ENCODE measurements around the gene LAD1.
A peak's percentile ranks its signal among the peaks of the same experiment; 100 is the strongest.

Gene LAD1

DNA sequence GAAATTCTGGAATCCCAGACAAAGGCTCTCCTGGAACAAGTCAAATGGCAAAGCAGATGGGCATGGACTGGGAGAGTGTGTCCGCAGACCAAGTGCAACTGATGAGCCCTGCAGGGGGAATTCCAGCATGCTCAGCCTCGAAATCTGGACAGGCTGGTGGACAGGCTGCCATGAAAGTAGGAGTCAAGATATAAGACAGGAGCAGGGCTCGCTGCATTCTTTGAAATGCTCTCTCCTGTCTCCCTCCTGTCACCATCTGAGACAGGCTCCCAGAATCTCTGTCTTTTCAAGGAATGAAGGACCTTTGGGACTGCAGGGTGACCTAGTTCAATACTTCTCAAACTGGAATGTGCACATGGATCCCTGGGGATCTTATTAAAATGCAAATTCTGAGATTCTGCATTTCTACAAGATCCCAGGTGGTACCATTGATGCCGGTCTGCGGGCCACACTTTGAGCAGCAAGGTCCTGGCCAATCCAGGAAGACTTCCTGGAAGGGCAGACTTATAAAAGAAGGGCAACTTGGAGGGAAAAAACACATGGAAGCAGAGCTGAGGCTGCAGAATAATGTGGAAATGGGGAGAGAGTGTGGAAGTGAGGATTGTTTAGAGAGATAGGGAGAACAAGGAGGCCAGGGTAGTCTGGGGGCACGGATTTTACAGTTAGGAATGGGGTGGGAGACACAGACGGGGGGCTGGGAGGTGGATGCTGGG lies 51.5 kb downstream of the LAD1 start:
- no peak for DNase-seq (ENCODE audit: low spot score)

DNA sequence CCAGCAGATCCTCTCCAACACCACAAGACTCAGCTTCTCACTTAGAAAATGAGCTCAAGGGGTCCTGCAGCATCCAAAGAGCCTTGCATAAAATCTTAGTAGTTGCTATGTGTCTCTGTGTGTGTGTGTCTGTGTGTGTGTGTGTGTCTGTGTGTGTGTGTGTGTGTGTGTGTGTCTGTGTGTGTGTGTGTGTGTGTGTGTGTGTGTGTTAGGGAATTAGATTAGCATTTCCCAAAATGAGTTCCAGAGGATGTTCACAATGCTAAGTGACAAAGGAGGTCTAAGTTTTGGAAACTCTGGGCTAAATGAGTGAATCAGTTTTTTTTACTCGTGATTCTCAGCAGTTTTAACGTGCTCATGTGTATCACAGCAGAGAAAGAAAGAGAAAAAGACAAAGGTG lies 52.1 kb downstream of the LAD1 start:
- DNase-seq (ENCODE audit: low spot score): no peak

DNA sequence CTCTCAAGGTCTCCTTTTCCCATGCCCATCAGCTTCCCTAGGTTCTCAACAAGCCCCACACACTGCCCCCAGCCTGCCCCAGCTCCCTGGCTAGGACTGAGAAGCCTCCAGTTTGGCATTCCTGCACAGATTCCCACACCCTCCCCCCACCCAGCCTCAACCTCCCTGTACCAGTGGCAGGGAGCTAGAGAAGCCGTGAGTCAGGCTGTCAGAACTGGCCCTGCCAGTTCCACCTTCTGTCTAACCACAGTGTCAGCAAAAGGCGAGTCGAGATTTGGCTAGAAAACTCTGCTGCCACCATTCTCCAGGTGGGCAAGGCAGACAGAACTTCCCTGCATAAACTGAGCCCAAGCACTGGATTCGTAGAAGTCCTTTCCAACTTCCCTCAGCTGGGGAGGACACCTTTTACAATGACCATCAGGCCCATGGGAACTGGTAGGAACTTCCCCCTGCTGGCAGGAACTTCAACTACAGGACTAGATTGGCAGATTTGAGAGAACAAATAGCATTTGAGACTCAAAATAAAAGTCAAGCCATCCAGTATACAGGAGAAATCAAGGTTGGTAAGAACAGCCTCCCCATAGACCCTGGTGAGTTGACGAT lies 52.7 kb downstream of the LAD1 start:
- peak; percentile 60 for DNase-seq (ENCODE audit: low spot score)

DNA sequence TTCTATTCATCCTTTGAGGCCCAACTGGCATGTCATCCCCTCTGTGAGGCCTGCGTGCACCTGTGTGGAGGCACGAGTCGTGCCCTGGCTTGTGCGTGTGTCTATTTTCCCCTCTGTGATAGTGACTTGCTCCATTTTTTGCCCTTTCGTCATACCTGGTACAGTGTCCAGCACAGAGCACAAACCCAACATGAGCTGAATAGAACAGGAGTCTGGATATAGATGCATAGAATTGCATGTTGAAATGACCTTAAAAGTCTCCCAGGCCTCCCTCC lies 54.1 kb downstream of the LAD1 start:
- DNase-seq (ENCODE audit: low spot score): no peak

DNA sequence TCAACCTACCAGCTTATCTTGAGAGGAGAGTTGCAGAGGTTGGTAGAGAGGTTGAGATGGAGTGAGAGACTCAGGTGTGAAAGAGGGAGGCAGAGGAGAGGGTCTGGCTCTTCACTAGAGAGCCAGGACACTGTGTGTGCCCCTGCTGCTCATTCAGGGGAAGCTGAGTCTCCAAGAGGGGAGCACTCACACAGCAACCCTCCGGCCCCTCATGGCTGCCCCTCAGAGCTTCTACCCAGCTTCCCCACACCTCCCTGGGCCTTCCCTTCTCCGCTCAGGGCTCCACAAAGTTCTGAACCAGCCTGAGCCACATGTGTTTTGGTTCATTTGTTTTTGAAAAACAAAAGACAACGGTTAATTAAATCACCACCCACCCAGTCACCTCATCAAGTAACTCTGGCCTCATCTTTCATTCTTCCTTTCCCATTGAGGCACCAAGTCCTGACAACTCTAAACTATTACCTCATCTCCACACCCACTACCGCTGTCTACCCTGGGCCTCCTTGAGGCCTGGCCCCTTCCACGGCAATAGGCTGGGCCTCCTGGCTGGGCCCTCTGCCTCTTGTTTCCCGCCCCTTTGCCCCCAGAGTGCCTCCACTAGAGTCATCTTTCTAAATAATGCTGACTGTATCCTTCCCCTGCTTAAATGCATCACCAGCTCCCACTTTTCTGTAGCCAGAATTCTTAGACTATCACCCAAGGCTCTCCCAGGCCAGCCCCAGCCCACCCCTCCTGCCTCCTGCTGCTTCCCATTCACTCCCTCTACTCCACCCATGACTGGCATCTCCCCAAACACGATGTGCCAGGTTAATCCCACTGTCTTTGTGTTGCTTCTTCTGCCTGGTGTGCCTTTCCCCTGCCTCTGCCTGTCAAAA lies 54.7 kb downstream of the LAD1 start:
- no peak for DNase-seq (ENCODE audit: low spot score)

DNA sequence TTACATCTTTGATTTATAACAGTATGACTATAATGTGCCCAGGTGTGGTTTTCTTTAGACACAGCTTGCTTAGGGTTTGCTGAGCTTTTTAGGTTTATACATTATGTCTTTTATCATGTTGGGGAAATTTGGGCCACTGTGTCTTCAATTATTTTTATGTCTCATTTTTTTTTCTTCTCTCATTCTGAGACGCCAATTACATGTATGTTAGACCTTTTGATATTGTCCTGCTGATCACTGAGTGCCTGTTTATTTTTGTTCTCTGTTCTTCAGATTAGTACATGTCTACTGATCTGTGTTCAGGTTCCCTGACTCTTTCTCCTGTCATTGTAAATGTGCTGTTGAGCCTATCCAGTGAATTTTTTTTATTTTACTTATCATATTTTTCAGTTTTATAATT lies 57.7 kb downstream of the LAD1 start:
- no peak for DNase-seq (ENCODE audit: low spot score)

DNA sequence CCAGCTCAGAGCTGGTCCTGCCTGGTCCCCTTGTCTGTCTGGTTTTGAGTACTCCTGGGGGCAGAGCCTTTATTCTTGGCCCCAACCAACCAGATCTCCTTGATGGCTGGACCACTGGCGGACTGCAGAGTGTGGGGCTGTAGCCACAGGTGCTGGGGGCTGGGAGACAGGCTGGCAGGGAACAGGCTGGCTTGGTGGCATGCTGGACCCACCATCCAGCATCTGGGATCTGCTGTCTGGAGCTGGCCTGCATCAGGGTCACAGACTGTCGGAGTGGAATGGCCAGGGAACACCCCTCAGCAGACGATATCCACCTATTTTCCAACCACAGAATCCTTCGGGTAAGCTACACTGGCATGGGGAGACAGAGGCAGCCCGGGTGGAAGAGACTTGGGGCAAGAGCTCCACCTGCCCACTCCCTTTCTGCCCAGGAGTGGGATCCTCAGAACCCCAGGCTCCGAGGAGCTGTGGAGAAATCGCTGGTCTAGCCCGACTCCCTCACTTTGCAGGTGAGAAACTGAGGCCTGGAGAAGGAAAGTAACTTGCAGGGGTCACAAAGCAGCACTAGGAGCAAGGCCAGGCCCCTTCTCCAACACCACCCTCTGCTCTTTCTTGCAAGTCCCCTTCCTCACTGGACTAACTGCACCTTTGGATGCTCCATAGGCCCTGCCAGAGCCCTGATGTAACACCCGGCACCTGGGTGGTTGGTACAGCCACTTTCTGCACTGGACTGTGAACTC lies 62.2 kb downstream of the LAD1 start:
- DNase-seq (ENCODE audit: low spot score): no peak

DNA sequence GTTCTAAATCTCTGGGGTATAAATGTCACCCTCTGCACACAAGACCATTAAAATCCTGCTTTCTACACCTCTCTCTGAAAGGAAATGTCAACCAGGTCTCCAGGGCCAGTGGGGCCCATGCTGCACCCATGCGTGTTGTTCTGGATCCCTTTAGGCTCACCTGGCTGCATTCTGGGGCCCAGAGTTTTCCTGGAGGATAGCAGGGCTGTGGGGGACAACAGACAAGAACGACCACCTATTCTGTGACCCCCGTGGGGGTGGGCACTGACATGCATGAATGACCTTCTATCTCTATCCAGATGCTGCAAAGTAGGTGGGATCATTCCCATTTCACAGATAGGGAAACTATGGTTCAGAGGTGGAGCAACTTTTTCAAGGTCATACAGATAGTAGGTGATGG lies 63.2 kb downstream of the LAD1 start:
- DNase-seq (ENCODE audit: low spot score): no peak

DNA sequence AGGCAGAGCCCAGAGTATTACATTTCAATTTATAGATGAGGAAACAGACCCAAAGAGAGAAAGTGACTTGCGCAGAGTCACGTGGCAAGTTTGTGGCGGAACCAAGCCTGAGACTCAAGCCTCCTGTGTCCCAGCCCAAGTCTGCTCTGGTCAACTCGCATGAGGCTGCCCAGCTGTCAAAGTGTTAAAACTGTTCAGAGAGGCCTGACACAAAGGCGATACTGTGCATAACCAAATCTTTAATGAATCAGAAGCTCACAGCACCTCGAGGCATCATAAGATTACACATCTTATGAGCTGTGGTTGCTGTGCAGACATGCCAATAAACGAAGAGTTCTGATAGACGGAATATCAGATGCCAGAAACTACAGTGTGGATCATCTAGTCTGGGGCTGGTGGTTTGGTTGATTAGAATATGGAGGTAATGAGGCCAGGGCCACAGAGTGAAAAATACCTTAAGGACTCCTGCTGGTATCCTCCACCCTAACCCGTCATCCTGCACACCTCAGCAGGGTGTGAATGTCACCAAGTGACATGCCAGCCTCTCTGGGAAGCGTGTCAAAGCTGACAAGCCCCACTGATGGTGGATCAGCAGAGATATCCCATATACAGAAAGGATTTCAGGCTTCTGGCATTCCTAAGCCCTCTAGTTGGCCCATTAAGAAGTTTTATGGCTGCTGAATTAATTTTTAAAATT lies 63.8 kb downstream of the LAD1 start:
- no peak for DNase-seq (ENCODE audit: low spot score)

DNA sequence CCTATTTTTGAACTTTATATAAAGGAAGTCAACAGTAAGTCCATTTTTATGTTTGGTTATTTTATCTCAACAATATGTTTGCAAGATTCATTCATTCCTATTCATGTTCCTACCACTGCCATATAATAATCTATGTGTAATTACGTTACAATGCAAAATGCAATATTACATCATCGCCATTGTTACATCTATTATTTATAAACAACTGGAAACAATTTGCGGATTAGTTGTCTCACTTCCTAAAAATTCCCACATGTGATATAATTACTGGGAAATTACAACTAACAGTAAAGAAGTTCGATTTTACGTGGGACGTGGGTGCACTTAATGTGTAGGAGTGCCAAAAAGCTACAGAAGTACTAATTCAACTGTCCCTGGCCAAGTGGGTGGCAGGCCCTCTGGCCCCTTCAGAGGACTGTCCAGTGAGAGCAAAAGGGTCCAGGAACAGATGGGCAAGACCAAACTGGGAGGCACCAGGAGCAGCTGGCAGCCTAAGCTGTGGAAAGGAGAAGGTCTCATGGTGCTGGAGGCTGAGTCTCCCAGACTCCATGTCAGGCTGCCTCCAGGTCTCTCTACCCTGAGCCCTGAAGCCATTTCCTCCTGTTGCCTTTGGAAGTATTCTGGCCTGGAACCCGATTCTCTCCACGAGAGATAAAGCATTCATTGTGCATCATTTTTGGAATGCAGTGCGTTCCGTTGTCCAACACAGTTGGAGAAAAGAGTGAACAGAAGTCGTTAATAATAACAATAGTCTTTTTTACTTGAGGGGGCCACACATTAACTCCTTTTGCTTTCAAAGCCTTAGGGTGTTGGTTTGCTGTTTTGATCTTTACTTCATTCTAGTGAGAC lies 64.6 kb downstream of the LAD1 start:
- DNase-seq (ENCODE audit: low spot score): no peak

DNA sequence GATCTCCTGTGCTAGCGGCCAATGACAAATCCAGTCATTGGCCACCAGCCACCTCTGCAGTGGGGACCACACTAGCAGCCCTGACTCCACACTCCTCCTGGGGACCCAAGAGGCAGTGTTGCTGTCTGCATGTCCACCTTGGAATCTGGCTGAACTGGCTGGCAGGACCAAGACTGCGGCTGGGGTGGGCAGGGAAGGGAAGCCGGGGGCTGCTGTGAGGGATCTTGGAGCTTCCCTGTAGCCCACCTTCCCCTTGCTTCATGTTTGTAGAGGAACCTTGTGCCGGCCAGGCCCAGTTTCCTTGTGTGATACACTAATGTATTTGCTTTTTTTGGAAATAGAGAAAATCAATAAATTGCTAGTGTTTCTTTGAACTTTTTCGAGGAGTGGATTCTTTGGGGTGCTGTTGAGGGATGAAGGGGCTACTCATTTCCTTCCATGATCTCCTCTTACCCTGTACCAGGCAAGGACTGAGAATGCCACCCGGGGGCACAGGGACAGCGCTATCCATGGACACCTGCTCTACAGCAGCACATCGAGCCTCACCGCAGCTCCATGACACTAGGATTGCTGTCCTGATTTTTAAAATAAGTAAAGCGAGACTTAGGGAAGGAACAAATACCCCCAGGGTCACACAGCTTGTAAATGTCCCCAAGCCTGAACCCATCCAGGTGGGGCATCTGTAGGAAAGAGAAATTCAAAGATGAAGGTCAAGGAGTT lies 66.3 kb downstream of the LAD1 start:
- no peak for DNase-seq (ENCODE audit: low spot score)

DNA sequence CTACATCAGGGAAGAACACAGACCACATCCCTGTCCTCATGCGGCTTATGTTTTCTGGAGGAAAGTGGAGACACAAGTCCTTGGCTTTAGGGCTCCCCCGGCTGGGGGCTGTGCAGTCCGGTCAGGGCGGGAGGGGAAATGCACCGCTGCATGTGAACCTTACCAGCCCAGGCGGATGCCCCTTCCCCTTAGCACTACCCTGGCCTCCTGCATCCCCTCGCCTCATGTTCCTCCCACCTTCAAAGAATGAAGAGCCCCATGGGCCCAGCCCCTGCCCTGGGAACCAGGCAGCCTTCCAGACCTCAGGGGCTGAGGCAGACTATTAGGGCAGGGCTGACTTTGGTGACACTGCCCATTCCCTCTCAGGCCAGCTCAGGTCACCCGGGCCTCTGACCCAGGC lies 67.1 kb downstream of the LAD1 start:
- no peak for DNase-seq (ENCODE audit: low spot score)

DNA sequence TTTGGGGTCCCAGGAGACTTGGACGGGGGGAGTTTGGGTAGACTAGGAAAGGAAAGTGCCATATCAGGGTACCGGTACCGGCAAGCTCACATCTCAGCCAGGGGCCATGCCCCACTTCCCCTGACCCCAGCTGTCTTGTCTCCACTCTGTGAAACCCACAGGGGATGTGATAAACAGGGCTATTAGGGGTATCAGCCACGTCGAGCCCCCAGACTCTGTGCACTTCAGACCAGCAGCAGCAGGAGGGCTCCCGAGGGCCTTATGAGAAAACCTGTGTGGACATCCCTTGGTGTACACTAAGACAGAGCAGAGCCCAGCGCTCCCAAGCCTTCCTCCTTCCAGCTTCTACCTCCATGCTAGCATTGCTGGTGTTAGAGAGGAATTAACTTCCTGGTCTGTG lies 68.0 kb downstream of the LAD1 start:
- DNase-seq (ENCODE audit: low spot score): no peak

Measured in SW480 (cell line).